HepG2 (cell line): ENCODE measurements around the gene IFIT1. TPM values are rescaled to one million over a fixed set of nuclear protein-coding genes. Genes with fewer than 3 reads are reported as not detected.

Experiments
- ATAC-seq: fragments of 200-7000 bp; cut with Tn5 transposase; 3 replicates; pipeline ENCODE4 v1.9.1; 2020; ENCODE audit warnings: mild to moderate bottlenecking, moderate library complexity
- BruUV-seq: library from RNA; stranded (reverse); fragments of 400-500 nt; replicated peaks from 2 replicates; lab custom pipeline; 2021; lab: Mats Ljungman, UMichigan
- CTCF ChIA-PET: fragments of 300-600 bp; formaldehyde crosslinking; extraction: SDS; loops from one replicate; lab custom pipeline; 2021; ENCODE audit warnings: low total read pairs, inconsistent platforms, low intra/inter-chr PET ratio; lab: Yijun Ruan, JAX
- POLR2A ChIA-PET: fragments of 350-600 bp; sonication (Branson Sonifier 250); formaldehyde crosslinking; loops from one replicate; lab custom pipeline; 2020; ENCODE audit warnings: antibody characterized with exemption, inconsistent platforms; lab: Yijun Ruan, JAX
- DNase-seq: peaks from one replicate; pipeline ENCODE4 v3.0.0-alpha.2; 2015; ENCODE audit warnings: low spot score
- FAIRE-seq: peaks from 3 replicates; lab custom pipeline; 2011; peaks lifted over from hg19 to GRCh38; lab: Jason Lieb, UNC
- H2AFZ ChIP-seq: one replicate; pipeline ENCODE4 v1.6.1; 2011; ENCODE audit warnings: low read length, inconsistent platforms
- H3K27ac ChIP-seq: fragments of 300-600 bp; 3 replicates; pipeline ENCODE4 v1.8.0; 2011; ENCODE audit warnings: mixed run types, mild to moderate bottlenecking, mixed read lengths, low read length, inconsistent platforms; ENCODE audit not compliant: insufficient read depth; ENCODE audit errors: extremely low read length
- H3K27me3 ChIP-seq, 2 experiments: fragments of 200-600 bp in 1 of 2; 2 replicates in 1 of 2; 3 replicates in 1 of 2; pipeline versions ENCODE4 v1.6.0 to v1.8.0; 2011; ENCODE audit warnings: low read length in 2 of 2, mild to moderate bottlenecking in 2 of 2, moderate library complexity in 2 of 2, inconsistent platforms in 1 of 2; ENCODE audit not compliant: insufficient read depth in 2 of 2, control insufficient read depth in 1 of 2
- H3K36me3 ChIP-seq, 2 experiments: fragments of 200-600 bp in 1 of 2; replicated peaks in 1 of 2; 2 replicates in 1 of 2; 3 replicates in 1 of 2; pipeline versions ENCODE4 v1.5.1 to v1.8.0; 2011; ENCODE audit warnings: low read length in 2 of 2, inconsistent platforms in 1 of 2; ENCODE audit not compliant: insufficient read depth in 2 of 2, control insufficient read depth in 1 of 2
- H3K4me1 ChIP-seq: 2 replicates; pipeline ENCODE4 v1.5.1; 2012; ENCODE audit warnings: low read length, inconsistent platforms; ENCODE audit not compliant: insufficient read depth
- H3K4me2 ChIP-seq: 2 replicates; pipeline ENCODE4 v1.6.0; 2011; ENCODE audit warnings: low read depth, low read length, inconsistent platforms
- H3K4me3 ChIP-seq, 3 experiments: fragments of 200-600 bp in 1 of 3; sonication (generic), shearing (Covaris generic) in 1 of 3; replicated peaks in 1 of 3; 2 replicates each; pipeline ENCODE4 v1.5.1; 2011 to 2016; ENCODE audit warnings: low read length in 3 of 3, inconsistent platforms in 2 of 3, low read depth in 2 of 3, mild to moderate bottlenecking in 2 of 3, control low read depth in 1 of 3, mixed read lengths in 1 of 3; ENCODE audit not compliant: insufficient read depth in 1 of 3
- H3K79me2 ChIP-seq: one replicate; pipeline ENCODE4 v1.6.1; 2011; ENCODE audit warnings: low read length, inconsistent platforms; ENCODE audit not compliant: insufficient read depth
- H3K9ac ChIP-seq: 2 replicates; pipeline ENCODE4 v1.6.0; 2011; ENCODE audit warnings: mild to moderate bottlenecking, low read depth, low read length, inconsistent platforms; ENCODE audit not compliant: insufficient read depth
- H3K9me3 ChIP-seq: 2 replicates; pipeline ENCODE4 v1.5.1; 2012; ENCODE audit warnings: mild to moderate bottlenecking, low read length
- H4K20me1 ChIP-seq: 2 replicates; pipeline ENCODE4 v1.6.0; 2011; ENCODE audit warnings: inconsistent platforms, mild to moderate bottlenecking, low read length, moderate library complexity; ENCODE audit not compliant: insufficient read depth
- ARID2 ChIP-seq: sonication (generic); formaldehyde crosslinking; IDR thresholded peaks from 2 replicates; pipeline ENCODE4 v1.8.1; 2022; ENCODE audit warnings: mild to moderate bottlenecking, missing genetic modification reagents, borderline replicate concordance
- DR1 ChIP-seq: sonication (generic); formaldehyde crosslinking; IDR thresholded peaks from 2 replicates; pipeline ENCODE4 v1.8.0; 2021; ENCODE audit warnings: mild to moderate bottlenecking, missing genetic modification reagents, inconsistent platforms
- FOXO1 ChIP-seq: sonication (generic); formaldehyde crosslinking; IDR thresholded peaks from 2 replicates; pipeline ENCODE4 v1.4.0; 2020; ENCODE audit warnings: missing genetic modification reagents
- HOXA7 ChIP-seq: sonication (generic); formaldehyde crosslinking; IDR thresholded peaks from 2 replicates; pipeline ENCODE4 v1.8.1; 2022; ENCODE audit warnings: mild to moderate bottlenecking, missing genetic modification reagents, moderate library complexity
- KLF16 ChIP-seq, 2 experiments: sonication (generic) in 1 of 2; formaldehyde crosslinking in 1 of 2; IDR thresholded peaks; 2 replicates each; pipeline versions ENCODE4 v1.6.1 to v1.8.0; 2016 to 2023; ENCODE audit warnings: missing genetic modification reagents in 2 of 2, missing compliant biosample characterization in 1 of 2
- MAFK ChIP-seq, 2 experiments: IDR thresholded peaks in 1 of 2; conservative IDR thresholded peaks in 1 of 2; 2 replicates each; pipeline ENCODE4 v1.6.1; 2011; ENCODE audit warnings: improper control_type of control experiment in 2 of 2, low read length in 2 of 2
- MAZ ChIP-seq, 2 experiments: sonication (generic) in 1 of 2; formaldehyde crosslinking in 1 of 2; IDR thresholded peaks; 2 replicates each; pipeline versions ENCODE4 v1.5.0 to v1.6.1; 2012 to 2020; ENCODE audit warnings: low read depth in 2 of 2, mild to moderate bottlenecking in 2 of 2, borderline replicate concordance in 1 of 2, improper control_type of control experiment in 1 of 2, low read length in 1 of 2, missing genetic modification reagents in 1 of 2, moderate library complexity in 1 of 2
- MEF2D ChIP-seq: sonication (generic); formaldehyde crosslinking; IDR thresholded peaks from 2 replicates; pipeline ENCODE4 v1.5.1; 2020; ENCODE audit warnings: mild to moderate bottlenecking, missing genetic modification reagents
- NR3C1 ChIP-seq: sonication (generic); formaldehyde crosslinking; IDR thresholded peaks from 2 replicates; pipeline ENCODE4 v1.4.0; 2020; ENCODE audit warnings: missing genetic modification reagents
- RFX1 ChIP-seq: fragments of 450-650 bp; IDR thresholded peaks from 2 replicates; pipeline ENCODE4 v1.6.1; 2017
- TOPORS ChIP-seq: sonication (generic); formaldehyde crosslinking; IDR thresholded peaks from 2 replicates; pipeline ENCODE4 v1.8.0; 2023; ENCODE audit warnings: mild to moderate bottlenecking, missing genetic modification reagents
- ZNF180 ChIP-seq: sonication (generic); formaldehyde crosslinking; IDR thresholded peaks from 2 replicates; pipeline ENCODE4 v1.4.0; 2020; ENCODE audit warnings: low read depth, missing genetic modification reagents, borderline replicate concordance
- ZNF496 ChIP-seq: sonication (generic); formaldehyde crosslinking; IDR thresholded peaks from 2 replicates; pipeline ENCODE4 v1.8.1; 2023; ENCODE audit warnings: mild to moderate bottlenecking, moderate library complexity, missing genetic modification reagents; ENCODE audit not compliant: insufficient replicate concordance
- WGBS: methylation state at CpG from one replicate; pipeline ENCODE4 v1.1.6; 2017; ENCODE audit warnings: low lambda C conversion rate; 5-methylcytosine and 5-hydroxymethylcytosine counted together
- in situ Hi-C: cut with HindIII; loops from 2 replicates; pipeline ENCODE4 v1.10.0; 2017; ENCODE audit warnings: low pct_unique_long_range_greater_than_20kb; ENCODE audit not compliant: extremely low pct_ligation_motif_present
- intact Hi-C: fragments of 100-400 bp; cut with micrococcal nuclease; formaldehyde crosslinking; loops from one replicate; pipeline ENCODE4 v1.10.0; 2022; ENCODE audit not compliant: unreplicated experiment
- polyA plus RNA-seq, 8 experiments: library from polyadenylated mRNA; depleted of rRNA in 3 of 8; stranded (reverse) in 7 of 8; unstranded in 1 of 8; fragments of >200 nt; fragmentation: Illumina TruSeq in 4 of 8; extraction: Trizol in 4 of 8; gene quantifications; 2 replicates each; pipeline versions ENCODE4 v1.2.1 to v1.2.3, GENCODE V29; 2011 to 2016; ENCODE audit warnings: low read depth in 4 of 8, missing spikeins in 1 of 8, mixed read lengths in 1 of 8; ENCODE audit not compliant: insufficient read depth in 1 of 8
- total RNA-seq, 5 experiments: library from RNA; depleted of rRNA; stranded (reverse); fragments of >200 nt; fragmentation: Illumina TruSeq; extraction: Trizol; gene quantifications; 2 replicates each; pipeline ENCODE4 v1.2.3, GENCODE V29; 2016; ENCODE audit warnings: low read depth in 1 of 5
- TF ChIP-seq, protein P1 (sequence below): sonication (generic); formaldehyde crosslinking; IDR thresholded peaks from 2 replicates; pipeline ENCODE4 v1.4.0; 2020; ENCODE audit warnings: mild to moderate bottlenecking, missing genetic modification reagents
- TF ChIP-seq, protein P2 (sequence below): sonication (generic); formaldehyde crosslinking; IDR thresholded peaks from 2 replicates; pipeline ENCODE4 v1.4.0; 2020; ENCODE audit warnings: mild to moderate bottlenecking, missing genetic modification reagents
- TF ChIP-seq, protein P3 (sequence below): fragments of 450-650 bp; IDR thresholded peaks from 2 replicates; pipeline ENCODE4 v1.6.1; 2017; ENCODE audit warnings: mild to moderate bottlenecking

IFIT1 gene
- total and polyA plus RNA-seq, 2 of the 13 experiments (the other 11 are each of a cell fraction or from before 2014, with no cell fraction given): 1.5 to 5.5 TPM

DNA sequence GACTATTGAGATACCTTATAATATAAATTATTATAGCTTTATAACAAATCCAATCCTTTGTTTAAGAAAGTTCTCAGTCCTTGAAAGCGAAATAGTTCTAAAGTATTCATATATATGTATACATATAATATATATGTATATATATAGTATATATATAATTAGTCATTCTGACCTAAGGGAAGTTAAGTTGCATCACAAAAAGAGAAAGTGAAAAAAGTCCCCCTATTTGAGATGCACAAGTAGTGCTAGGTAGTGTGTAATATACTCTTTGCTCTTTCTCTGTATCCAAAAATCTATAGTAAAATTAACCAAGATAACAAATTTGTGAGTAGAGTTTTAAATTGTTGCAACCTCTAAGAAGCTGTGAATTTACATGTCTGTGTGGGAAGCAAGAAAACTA, 27.9 kb upstream of the IFIT1 start:
- no peaks in the 10 kb centered on the region for H3K79me2 ChIP-seq
- intact Hi-C loops: no loop called here
- no peaks in the 10 kb centered on the region for H4K20me1 ChIP-seq
- H3K4me1 ChIP-seq: no peaks in the 10 kb centered on the region
- H2AFZ ChIP-seq: no peak overlapping the region
- ATAC-seq: no peak
- POLR2A ChIA-PET: no interaction called here
- no peak for FAIRE-seq
- no peaks in the 10 kb centered on the region for H3K9me3 ChIP-seq
- 13% methylated on average over 1 of the region's 1 CpG for WGBS
- no peaks in the 10 kb centered on the region for H3K36me3 ChIP-seq
- DNase-seq: no peak
- in situ Hi-C loops: no loop called here
- H3K27ac ChIP-seq: no peak overlapping the region
- no peaks in the 10 kb centered on the region for H3K27me3 ChIP-seq
- no peak overlapping the region for H3K9ac ChIP-seq
- BruUV-seq: no TSS peak
- TF ChIP-seq HOXA7 (CRISPR knock-in tag) (no peak), NR3C1 (CRISPR knock-in tag) (no peak), MAZ (IDR thresholded peaks at IDR 0.05; ENCODE audit: borderline replicate concordance, low read depth, low read length) (no peak), MAZ (CRISPR knock-in tag; IDR thresholded peaks at IDR 0.05; ENCODE audit: low read depth) (no peak), FOXO1 (CRISPR knock-in tag) (no peak), TOPORS (CRISPR knock-in tag) (no peak), MEF2D (CRISPR knock-in tag) (no peak), KLF16 (CRISPR knock-in tag; IDR thresholded peaks at IDR 0.05) (no peak), MAFK (conservative IDR thresholded peaks at IDR 0.05 in 1 of 2, IDR thresholded peaks at IDR 0.05 in 1 of 2; ENCODE audit: low read length in 2 of 2) (no peak), ZNF496 (CRISPR knock-in tag) (no peak), ARID2 (CRISPR knock-in tag) (no peak), ZNF180 (CRISPR knock-in tag) (no peak), RFX1 (no peak), DR1 (CRISPR knock-in tag) (no peak)
- TF ChIP-seq, protein P1, sequence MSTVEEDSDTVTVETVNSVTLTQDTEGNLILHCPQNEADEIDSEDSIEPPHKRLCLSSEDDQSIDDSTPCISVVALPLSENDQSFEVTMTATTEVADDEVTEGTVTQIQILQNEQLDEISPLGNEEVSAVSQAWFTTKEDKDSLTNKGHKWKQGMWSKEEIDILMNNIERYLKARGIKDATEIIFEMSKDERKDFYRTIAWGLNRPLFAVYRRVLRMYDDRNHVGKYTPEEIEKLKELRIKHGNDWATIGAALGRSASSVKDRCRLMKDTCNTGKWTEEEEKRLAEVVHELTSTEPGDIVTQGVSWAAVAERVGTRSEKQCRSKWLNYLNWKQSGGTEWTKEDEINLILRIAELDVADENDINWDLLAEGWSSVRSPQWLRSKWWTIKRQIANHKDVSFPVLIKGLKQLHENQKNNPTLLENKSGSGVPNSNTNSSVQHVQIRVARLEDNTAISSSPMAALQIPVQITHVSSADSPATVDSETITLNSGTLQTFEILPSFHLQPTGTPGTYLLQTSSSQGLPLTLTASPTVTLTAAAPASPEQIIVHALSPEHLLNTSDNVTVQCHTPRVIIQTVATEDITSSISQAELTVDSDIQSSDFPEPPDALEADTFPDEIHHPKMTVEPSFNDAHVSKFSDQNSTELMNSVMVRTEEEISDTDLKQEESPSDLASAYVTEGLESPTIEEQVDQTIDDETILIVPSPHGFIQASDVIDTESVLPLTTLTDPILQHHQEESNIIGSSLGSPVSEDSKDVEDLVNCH (CRISPR knock-in tag): no peak
- TF ChIP-seq, protein P2, sequence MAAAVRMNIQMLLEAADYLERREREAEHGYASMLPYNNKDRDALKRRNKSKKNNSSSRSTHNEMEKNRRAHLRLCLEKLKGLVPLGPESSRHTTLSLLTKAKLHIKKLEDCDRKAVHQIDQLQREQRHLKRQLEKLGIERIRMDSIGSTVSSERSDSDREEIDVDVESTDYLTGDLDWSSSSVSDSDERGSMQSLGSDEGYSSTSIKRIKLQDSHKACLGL (CRISPR knock-in tag): no peak
- TF ChIP-seq, protein P3, sequence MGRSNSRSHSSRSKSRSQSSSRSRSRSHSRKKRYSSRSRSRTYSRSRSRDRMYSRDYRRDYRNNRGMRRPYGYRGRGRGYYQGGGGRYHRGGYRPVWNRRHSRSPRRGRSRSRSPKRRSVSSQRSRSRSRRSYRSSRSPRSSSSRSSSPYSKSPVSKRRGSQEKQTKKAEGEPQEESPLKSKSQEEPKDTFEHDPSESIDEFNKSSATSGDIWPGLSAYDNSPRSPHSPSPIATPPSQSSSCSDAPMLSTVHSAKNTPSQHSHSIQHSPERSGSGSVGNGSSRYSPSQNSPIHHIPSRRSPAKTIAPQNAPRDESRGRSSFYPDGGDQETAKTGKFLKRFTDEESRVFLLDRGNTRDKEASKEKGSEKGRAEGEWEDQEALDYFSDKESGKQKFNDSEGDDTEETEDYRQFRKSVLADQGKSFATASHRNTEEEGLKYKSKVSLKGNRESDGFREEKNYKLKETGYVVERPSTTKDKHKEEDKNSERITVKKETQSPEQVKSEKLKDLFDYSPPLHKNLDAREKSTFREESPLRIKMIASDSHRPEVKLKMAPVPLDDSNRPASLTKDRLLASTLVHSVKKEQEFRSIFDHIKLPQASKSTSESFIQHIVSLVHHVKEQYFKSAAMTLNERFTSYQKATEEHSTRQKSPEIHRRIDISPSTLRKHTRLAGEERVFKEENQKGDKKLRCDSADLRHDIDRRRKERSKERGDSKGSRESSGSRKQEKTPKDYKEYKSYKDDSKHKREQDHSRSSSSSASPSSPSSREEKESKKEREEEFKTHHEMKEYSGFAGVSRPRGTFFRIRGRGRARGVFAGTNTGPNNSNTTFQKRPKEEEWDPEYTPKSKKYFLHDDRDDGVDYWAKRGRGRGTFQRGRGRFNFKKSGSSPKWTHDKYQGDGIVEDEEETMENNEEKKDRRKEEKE: no peak
- no peak overlapping the region for H3K4me3 ChIP-seq
- H3K4me2 ChIP-seq: no peak overlapping the region
- CTCF ChIA-PET: no interaction called here
